GM23248 (cell line): ENCODE data around the gene SERINC3. TPM values are rescaled to one million over a fixed set of nuclear protein-coding genes. Genes with fewer than 3 reads are reported as not detected.

Experiments used
- DNase-seq: peaks from one replicate; pipeline ENCODE4 v3.0.0-alpha.2; 2015
- H2AFZ ChIP-seq: fragments of 200-600 bp; sonication (generic); 2 replicates; pipeline ENCODE4 v1.6.1; 2016; ENCODE audit warnings: antibody characterized with exemption
- H3F3A ChIP-seq: fragments of 200-600 bp; sonication (generic); 2 replicates; pipeline ENCODE4 v1.6.1; 2016; ENCODE audit warnings: mild to moderate bottlenecking, antibody characterized with exemption, mixed run types; ENCODE audit not compliant: insufficient read depth
- H3K27ac ChIP-seq: fragments of 200-600 bp; sonication (generic); 2 replicates; pipeline ENCODE4 v1.5.1; 2016; ENCODE audit warnings: mild to moderate bottlenecking
- H3K27me3 ChIP-seq: fragments of 200-600 bp; sonication (generic); replicated peaks from 2 replicates; pipeline ENCODE4 v1.6.1; 2016; ENCODE audit warnings: mild to moderate bottlenecking; ENCODE audit not compliant: insufficient read depth
- H3K36me3 ChIP-seq: fragments of 200-600 bp; sonication (generic); 2 replicates; pipeline ENCODE4 v1.6.1; 2016; ENCODE audit warnings: low read depth, mild to moderate bottlenecking
- H3K4me1 ChIP-seq: fragments of 200-600 bp; sonication (generic); 2 replicates; pipeline ENCODE4 v1.6.1; 2016; ENCODE audit warnings: mild to moderate bottlenecking; ENCODE audit not compliant: insufficient read depth
- H3K4me2 ChIP-seq: fragments of 200-600 bp; sonication (generic); one replicate; pipeline ENCODE4 v1.6.1; 2016; ENCODE audit warnings: mild to moderate bottlenecking; ENCODE audit not compliant: unreplicated experiment
- H3K4me3 ChIP-seq: fragments of 200-600 bp; sonication (generic); 2 replicates; pipeline ENCODE4 v1.5.1; 2016; ENCODE audit warnings: mild to moderate bottlenecking
- H3K79me2 ChIP-seq: fragments of 200-600 bp; sonication (generic); 2 replicates; pipeline ENCODE4 v1.6.1; 2016; ENCODE audit warnings: mild to moderate bottlenecking; ENCODE audit not compliant: insufficient read depth
- H3K9ac ChIP-seq: fragments of 200-600 bp; sonication (generic); 2 replicates; pipeline ENCODE4 v1.6.1; 2016; ENCODE audit warnings: mild to moderate bottlenecking
- H3K9me2 ChIP-seq: fragments of 200-600 bp; sonication (generic); 2 replicates; pipeline ENCODE4 v1.6.1; 2016; ENCODE audit warnings: mixed run types, mild to moderate bottlenecking, moderate library complexity; ENCODE audit not compliant: insufficient read depth
- H3K9me3 ChIP-seq: fragments of 200-600 bp; sonication (generic); one replicate; pipeline ENCODE4 v1.6.1; 2017; ENCODE audit warnings: low read depth
- H4K20me1 ChIP-seq: fragments of 200-600 bp; sonication (generic); 2 replicates; pipeline ENCODE4 v1.6.0; 2016; ENCODE audit not compliant: insufficient read depth
- EZH2 ChIP-seq: fragments of 200-600 bp; sonication (generic); IDR thresholded peaks from 2 replicates; pipeline ENCODE4 v1.6.1; 2018; ENCODE audit warnings: antibody characterized with exemption, mild to moderate bottlenecking; ENCODE audit not compliant: insufficient read depth, poor library complexity, severe bottlenecking
- EZH2phosphoT487 ChIP-seq: fragments of 200-600 bp; sonication (generic); IDR thresholded peaks from 2 replicates; pipeline ENCODE4 v1.6.1; 2018; ENCODE audit warnings: antibody characterized with exemption, moderate library complexity, mild to moderate bottlenecking, low read depth; ENCODE audit not compliant: insufficient read depth
- WGBS, 2 experiments: methylation state at CpG; one replicate each; pipeline ENCODE4 v1.1.6; 2015 to 2017; ENCODE audit warnings: low lambda C conversion rate in 2 of 2, low coverage in 1 of 2; ENCODE audit errors: missing lambda C conversion rate in 2 of 2; 5-methylcytosine and 5-hydroxymethylcytosine counted together
- in situ Hi-C: fragments of 300-500 bp; cut with MboI; formaldehyde crosslinking; loops from 2 replicates; pipeline ENCODE4 v1.15.0; 2020
- polyA plus RNA-seq: library from polyadenylated mRNA; unstranded; fragments of >200 nt; fragmentation: Nextera tagmentation; extraction: Ambion mirVana; gene quantifications from 2 replicates; pipeline ENCODE4 v1.2.1, GENCODE V29; 2016
- total RNA-seq: library from RNA; depleted of rRNA; stranded (reverse); fragments of >200 nt; shearing (Covaris generic); gene quantifications from 2 replicates; pipeline ENCODE4 v1.2.3, GENCODE V29; 2014

SERINC3 gene
- total and polyA plus RNA-seq, 2 experiments from 2014 or later, result 141 to 194 TPM

GRCh38 chr20:44489931-44490330 is 31.9 kb downstream of the SERINC3 start:
- TF ChIP-seq EZH2phosphoT487 (no peak), EZH2 (no peak)
- Histone ChIP-seq H3K27me3 (no peaks in the 10 kb centered on the region), H4K20me1 (no peaks in the 10 kb centered on the region), H2AFZ (no peak overlapping the region), H3K9me3 (no peaks in the 10 kb centered on the region), H3K4me2 (no peak overlapping the region), H3K4me1 (peaks cover 44% of the 10 kb centered on the region), H3K4me3 (no peak overlapping the region), H3K79me2 (peaks cover 29% of the 10 kb centered on the region), H3K36me3 (peaks cover 28% of the 10 kb centered on the region), H3K27ac (peak overlapping the region; percentile 99), H3K9me2 (no peaks in the 10 kb centered on the region), H3F3A (peaks cover 46% of the 10 kb centered on the region), H3K9ac (no peak overlapping the region)
- in situ Hi-C loops, result no loop called here
- 95 to 96% methylated on average over 3 of the region's 3 CpGs for WGBS, 2 experiments
- DNase-seq, result no peak

GRCh38 chr20:44489223-44489622 is 32.6 kb downstream of the SERINC3 start:
- no peak overlapping the region for H3K4me2 ChIP-seq
- H3K79me2 ChIP-seq, result peaks cover 29% of the 10 kb centered on the region
- no peak overlapping the region for H3K9ac ChIP-seq
- H3K9me3 ChIP-seq, result no peaks in the 10 kb centered on the region
- peaks cover 43% of the 10 kb centered on the region for H3F3A ChIP-seq
- H3K27ac ChIP-seq, result no peak overlapping the region
- H3K4me3 ChIP-seq, result no peak overlapping the region
- H3K9me2 ChIP-seq, result no peaks in the 10 kb centered on the region
- in situ Hi-C loops, result no loop called here
- no peaks in the 10 kb centered on the region for H3K27me3 ChIP-seq
- H3K36me3 ChIP-seq, result peaks cover 32% of the 10 kb centered on the region
- 82 to 88% methylated on average over 9 of the region's 9 CpGs for WGBS, 2 experiments
- H4K20me1 ChIP-seq, result no peaks in the 10 kb centered on the region
- no peak for TF ChIP-seq EZH2phosphoT487
- no peak for TF ChIP-seq EZH2
- H3K4me1 ChIP-seq, result peaks cover 36% of the 10 kb centered on the region
- DNase-seq, result no peak
- no peak overlapping the region for H2AFZ ChIP-seq

- H3F3A ChIP-seq, result peaks cover 40% of the 10 kb centered on the region
- H3K4me3 ChIP-seq, result no peak overlapping the region
- in situ Hi-C loops, result no loop called here
- H3K9me3 ChIP-seq, result no peaks in the 10 kb centered on the region
- H3K9ac ChIP-seq, result no peak overlapping the region
- no peak overlapping the region for H3K27ac ChIP-seq
- 96 to 100% methylated on average over 5 of the region's 5 CpGs for WGBS, 2 experiments
- no peak for DNase-seq
- no peaks in the 10 kb centered on the region for H3K27me3 ChIP-seq
- no peak overlapping the region for H2AFZ ChIP-seq
- H3K36me3 ChIP-seq, result peaks cover 38% of the 10 kb centered on the region
- H3K4me1 ChIP-seq, result peaks cover 30% of the 10 kb centered on the region
- no peaks in the 10 kb centered on the region for H4K20me1 ChIP-seq
- H3K4me2 ChIP-seq, result no peak overlapping the region
- no peak for TF ChIP-seq EZH2
- no peak for TF ChIP-seq EZH2phosphoT487
- H3K79me2 ChIP-seq, result peaks cover 29% of the 10 kb centered on the region
- no peaks in the 10 kb centered on the region for H3K9me2 ChIP-seq
These were observed 33.3 kb downstream of the SERINC3 start for GRCh38 chr20:44488551-44488950.

- Histone ChIP-seq H3F3A (peaks cover 16% of the 10 kb centered on the region), H3K27me3 (no peaks in the 10 kb centered on the region), H3K4me1 (peaks cover 9% of the 10 kb centered on the region), H3K4me2 (no peak overlapping the region), H4K20me1 (no peaks in the 10 kb centered on the region), H3K36me3 (peaks cover 38% of the 10 kb centered on the region), H3K9ac (no peak overlapping the region), H2AFZ (no peak overlapping the region), H3K79me2 (peaks cover 13% of the 10 kb centered on the region; the same call in 1 of the 2 replicates), H3K9me3 (no peaks in the 10 kb centered on the region), H3K9me2 (no peaks in the 10 kb centered on the region), H3K27ac (no peak overlapping the region), H3K4me3 (no peak overlapping the region)
- in situ Hi-C loops, result no loop called here
- WGBS, 2 experiments, result 27 to 31% methylated on average over 2 of the region's 2 CpGs
- no peak for TF ChIP-seq EZH2phosphoT487
- no peak for TF ChIP-seq EZH2
- no peak for DNase-seq
These were observed 36.1 kb downstream of the SERINC3 start for GRCh38 chr20:44485830-44486198.
